Activated naive CD4-positive, alpha-beta T cell (primary cell): Measurements from ENCODE around the gene STARD8.
"Not testable (repeated sequence)": the region's sequence is repeated elsewhere in the genome, so short reads cannot be mapped to it uniquely, and the experiment has no call there.

Source experiments
- DNase-seq, 4 experiments: peaks; one replicate each; lab custom pipeline; 2025; lab: John Stamatoyannopoulos, UW

STARD8 gene

GRCh38 chrX:68647156-68647957 lies at the start of gene STARD8:
Gene STARD8 (plus strand): TSS chrX:68647666. CDS start chrX:68647883, 217 bp downstream.
- no peak for DNase-seq

GRCh38 chrX:68598841-68599240 lies 48.6 kb upstream of the STARD8 start:
- DNase-seq, result no peak

- no peak for DNase-seq
Observed at GRCh38 chrX:68599256-68600152, 48.0 kb upstream of the STARD8 start.

- DNase-seq, result not testable (repeated sequence)
Observed at GRCh38 chrX:68604216-68604615, 43.2 kb upstream of the STARD8 start.

GRCh38 chrX:68614733-68615132 lies 32.7 kb upstream of the STARD8 start:
- not testable (repeated sequence) for DNase-seq

GRCh38 chrX:68627986-68628385 lies 19.5 kb upstream of the STARD8 start:
- DNase-seq, result no peak

- not testable (repeated sequence) for DNase-seq
Observed at GRCh38 chrX:68629936-68630335, 17.5 kb upstream of the STARD8 start.

GRCh38 chrX:68631336-68631735 lies 16.1 kb upstream of the STARD8 start:
- no peak for DNase-seq

GRCh38 chrX:68632491-68632890 lies 15.0 kb upstream of the STARD8 start:
- no peak for DNase-seq

- DNase-seq, result no peak
Observed at GRCh38 chrX:68633981-68634380, 13.5 kb upstream of the STARD8 start.

GRCh38 chrX:68634649-68635227 lies 12.7 kb upstream of the STARD8 start:
- DNase-seq, result no peak

GRCh38 chrX:68640661-68641060 lies 6.8 kb upstream of the STARD8 start:
- DNase-seq, result no peak

- no peak for DNase-seq
Observed at GRCh38 chrX:68644861-68645260, 2.6 kb upstream of the STARD8 start.

- no peak for DNase-seq
Observed at GRCh38 chrX:68646421-68646820, 1.0 kb upstream of the STARD8 start.

- DNase-seq, result no peak
Observed at GRCh38 chrX:68648960-68649359, 1.5 kb downstream of the STARD8 start.

- no peak for DNase-seq
Observed at GRCh38 chrX:68650491-68650890, 3.0 kb downstream of the STARD8 start.

- no peak for DNase-seq
Observed at GRCh38 chrX:68651110-68651509, 3.6 kb downstream of the STARD8 start.

- DNase-seq, result no peak
Observed at GRCh38 chrX:68652326-68653170, 5.1 kb downstream of the STARD8 start.

- no peak for DNase-seq
Observed at GRCh38 chrX:68654693-68655092, 7.2 kb downstream of the STARD8 start.

- DNase-seq, result not testable (repeated sequence)
Observed at GRCh38 chrX:68656473-68656872, 9.0 kb downstream of the STARD8 start.

GRCh38 chrX:68658530-68658929 lies 11.1 kb downstream of the STARD8 start:
- no peak for DNase-seq

GRCh38 chrX:68659385-68659784 lies 11.9 kb downstream of the STARD8 start:
- DNase-seq, result no peak
